Esophagus squamous epithelium (tissue), 4 donors: ENCODE results near the gene TBC1D14.

Experiments
- CTCF ChIP-seq, 6 experiments: fragments of 450-650 bp in 4 of 6; fragments of 200-600 bp in 2 of 6; sonication (generic) in 2 of 6; IDR thresholded peaks; one replicate each; pipeline ENCODE4 v1.5.1; 2016 to 2019; ENCODE audit warnings: antibody characterized with exemption in 6 of 6, mild to moderate bottlenecking in 4 of 6, moderate library complexity in 4 of 6
- POLR2A ChIP-seq, 4 donors: fragments of 450-650 bp; IDR thresholded peaks; one replicate each; pipeline ENCODE4 v1.6.1; 2017; ENCODE audit warnings: antibody characterized with exemption in 4 of 4, mild to moderate bottlenecking in 4 of 4, moderate library complexity in 3 of 4

GRCh38 chr4:6878451-6879059 is 31.1 kb upstream of the TBC1D14 start:
- no peak for TF ChIP-seq POLR2A (IDR thresholded peaks at IDR 0.05)
- no peak for TF ChIP-seq CTCF (IDR thresholded peaks at IDR 0.05)
